SK-N-SH treated with all-trans-retinoic acid at 6 μM for 48 hours (cell line): Measurements from ENCODE around the gene NFYA.

Source experiments
- ARNTL ChIP-seq: fragments of 450-650 bp; formaldehyde crosslinking; IDR thresholded peaks from 2 replicates; pipeline ENCODE4 v1.5.0; 2020; ENCODE audit warnings: low read depth, mild to moderate bottlenecking, moderate library complexity, borderline replicate concordance
- BACH2 ChIP-seq: fragments of 250-450 bp; sonication (Bioruptor Pico); IDR thresholded peaks from 2 replicates; pipeline ENCODE4 v1.9.0; 2021; ENCODE audit warnings: mild to moderate bottlenecking, borderline replicate concordance
- PATZ1 ChIP-seq: fragments of 250-450 bp; sonication (Bioruptor Pico); IDR thresholded peaks from 2 replicates; pipeline ENCODE4 v1.8.0; 2020; ENCODE audit warnings: mild to moderate bottlenecking, moderate library complexity, borderline replicate concordance
- TCF4 ChIP-seq: fragments of 250-450 bp; sonication (Bioruptor Pico); IDR thresholded peaks from 2 replicates; pipeline ENCODE4 v1.8.0; 2021; ENCODE audit warnings: mild to moderate bottlenecking, moderate library complexity, borderline replicate concordance
- TSHZ2 ChIP-seq: fragments of 250-450 bp; sonication (Bioruptor Pico); IDR thresholded peaks from 2 replicates; pipeline ENCODE4 v1.5.0; 2020; ENCODE audit warnings: mild to moderate bottlenecking, moderate library complexity
- ZFP3 ChIP-seq: fragments of 250-450 bp; sonication (Bioruptor Pico); IDR thresholded peaks from 2 replicates; pipeline ENCODE4 v1.5.0; 2020; ENCODE audit warnings: mild to moderate bottlenecking, moderate library complexity
- ZFP30 ChIP-seq: fragments of 450-650 bp; formaldehyde crosslinking; IDR thresholded peaks from 2 replicates; pipeline ENCODE4 v1.5.0; 2022; ENCODE audit warnings: mild to moderate bottlenecking, moderate library complexity
- ZNF8 ChIP-seq: fragments of 450-650 bp; formaldehyde crosslinking; IDR thresholded peaks from 2 replicates; pipeline ENCODE4 v1.5.0; 2020; ENCODE audit warnings: mild to moderate bottlenecking, moderate library complexity

GRCh38 chr6:41098366-41098765 lies 25.6 kb downstream of the NFYA start:
- TF ChIP-seq PATZ1 (CRISPR knock-in tag), result no peak
- no peak for TF ChIP-seq ZFP3 (CRISPR knock-in tag)
- TF ChIP-seq TSHZ2 (CRISPR knock-in tag), result no peak
- TF ChIP-seq BACH2 (CRISPR knock-in tag), result no peak
- no peak for TF ChIP-seq ARNTL (CRISPR knock-in tag)
- TF ChIP-seq ZFP30 (CRISPR knock-in tag), result no peak
- TF ChIP-seq TCF4, result no peak
- no peak for TF ChIP-seq ZNF8
